ENCODE measurements around the gene ZBTB3. TPM values are rescaled to one million over a fixed set of nuclear protein-coding genes. Genes with fewer than 3 reads are reported as not detected.

ZBTB3 gene
- total RNA-seq, 1 donor from 2014 or later = 19.9 TPM

Other genes starting within 250 kb of the ZBTB3 start
- 246 and 248 TPM in 2 replicates for gene AHNAK, start 207.4 kb downstream of the ZBTB3 start, total RNA-seq
- gene EEF1G, start 180.3 kb downstream of the ZBTB3 start, total RNA-seq = 2,373 and 2,524 TPM in 2 replicates
- gene TUT1, start 162.6 kb downstream of the ZBTB3 start, total RNA-seq = 27.8 and 30.9 TPM in 2 replicates
- 170 and 175 TPM in 2 replicates for gene MTA2, start 152.3 kb downstream of the ZBTB3 start, total RNA-seq
- gene EML3, start 141.4 kb downstream of the ZBTB3 start, total RNA-seq = 115 and 128 TPM in 2 replicates
- 0.89 and 2.6 TPM in 2 replicates for gene ROM1, start 140.9 kb downstream of the ZBTB3 start, total RNA-seq
- gene B3GAT3, start 132.2 kb downstream of the ZBTB3 start, total RNA-seq = 48.8 and 56.6 TPM in 2 replicates
- 187 and 189 TPM in 2 replicates for gene GANAB, start 107.5 kb downstream of the ZBTB3 start, total RNA-seq
- gene INTS5, start 100.9 kb downstream of the ZBTB3 start, total RNA-seq = 24.9 and 27.6 TPM in 2 replicates
- 107 and 120 TPM in 2 replicates for gene C11orf98, start 89.0 kb downstream of the ZBTB3 start, total RNA-seq
- 50.5 and 52.1 TPM in 2 replicates for gene CSKMT, start 88.8 kb downstream of the ZBTB3 start, total RNA-seq
- gene UQCC3, start 82.5 kb downstream of the ZBTB3 start, total RNA-seq = 8.3 and 9.4 TPM in 2 replicates
- gene LBHD1, start 81.9 kb downstream of the ZBTB3 start, total RNA-seq = 19.1 and 24.9 TPM in 2 replicates
- 204 and 205 TPM in 2 replicates for gene UBXN1, start 75.1 kb downstream of the ZBTB3 start, total RNA-seq
- gene LRRN4CL, start 64.6 kb downstream of the ZBTB3 start, total RNA-seq = 0.13 and 0.17 TPM in 2 replicates
- 18.6 and 27.8 TPM in 2 replicates for gene BSCL2, start 46.7 kb downstream of the ZBTB3 start, total RNA-seq
- 1.8 and 2.7 TPM in 2 replicates for gene GNG3, start 46.5 kb downstream of the ZBTB3 start, total RNA-seq
- gene HNRNPUL2, start 26.7 kb downstream of the ZBTB3 start, total RNA-seq = 58.2 and 63.9 TPM in 2 replicates
- gene TTC9C, start 25.7 kb downstream of the ZBTB3 start, total RNA-seq = 35.5 and 44.0 TPM in 2 replicates
- gene POLR2G, start 7.4 kb upstream of the ZBTB3 start, total RNA-seq = 109 and 116 TPM in 2 replicates
- gene TAF6L, start 17.2 kb upstream of the ZBTB3 start, total RNA-seq = 32.9 and 38.6 TPM in 2 replicates
- gene TMEM179B, start 33.2 kb upstream of the ZBTB3 start, total RNA-seq = 34.9 and 47.7 TPM in 2 replicates
- gene TMEM223, start 37.8 kb upstream of the ZBTB3 start, total RNA-seq = 13.0 and 15.0 TPM in 2 replicates
- gene NXF1, start 51.3 kb upstream of the ZBTB3 start, total RNA-seq = 89.1 and 91.6 TPM in 2 replicates
- gene STX5, start 77.9 kb upstream of the ZBTB3 start, total RNA-seq = 58.4 and 71.5 TPM in 2 replicates
- gene TEX54, start 78.7 kb upstream of the ZBTB3 start, total RNA-seq = 0.55 TPM in 1 of 2 replicates, not detected in the other
- gene WDR74, start 85.4 kb upstream of the ZBTB3 start, total RNA-seq = 95.9 and 124 TPM in 2 replicates
- 270 and 274 TPM in 2 replicates for gene SLC3A2, start 126.7 kb upstream of the ZBTB3 start, total RNA-seq
- not detected in 2 replicates for gene CHRM1, start 167.2 kb upstream of the ZBTB3 start, total RNA-seq
- gene SLC22A6, start 230.8 kb upstream of the ZBTB3 start, total RNA-seq = not detected in 2 replicates